Esophagus squamous epithelium (tissue), 4 donors: ENCODE measurements around the gene IPO11.

ENCODE experiments used
- POLR2A ChIP-seq, 4 donors: fragments of 450-650 bp; IDR thresholded peaks; one replicate each; pipeline ENCODE4 v1.6.1; 2017; ENCODE audit warnings: antibody characterized with exemption in 4 of 4, mild to moderate bottlenecking in 4 of 4, moderate library complexity in 3 of 4
- TF ChIP-seq, protein P1 (sequence below), 6 experiments: fragments of 450-650 bp in 4 of 6; fragments of 200-600 bp in 2 of 6; sonication (generic) in 2 of 6; IDR thresholded peaks; one replicate each; pipeline ENCODE4 v1.5.1; 2016 to 2019; ENCODE audit warnings: antibody characterized with exemption in 6 of 6, mild to moderate bottlenecking in 4 of 6, moderate library complexity in 4 of 6

DNA sequence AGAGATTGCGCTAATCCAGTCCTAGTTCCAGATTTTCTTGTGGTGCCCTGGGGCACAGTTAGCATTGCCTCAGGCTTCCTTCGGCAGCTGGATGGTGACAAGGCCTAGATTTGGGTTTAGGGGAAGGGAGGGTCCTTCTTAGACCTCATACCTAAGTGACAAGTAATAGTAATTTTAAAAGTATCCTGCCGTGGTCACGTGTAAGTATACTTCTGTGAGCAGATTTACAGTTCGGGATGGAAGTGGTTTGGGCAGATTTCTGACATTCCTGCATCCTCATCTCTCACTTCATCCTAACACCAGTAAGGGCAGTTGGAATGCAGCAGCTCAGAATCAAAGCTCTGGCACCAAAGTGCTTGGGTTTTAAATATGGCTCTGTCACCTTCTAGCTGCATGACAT is 237.6 kb downstream of the IPO11 start:
- TF ChIP-seq, protein P1, sequence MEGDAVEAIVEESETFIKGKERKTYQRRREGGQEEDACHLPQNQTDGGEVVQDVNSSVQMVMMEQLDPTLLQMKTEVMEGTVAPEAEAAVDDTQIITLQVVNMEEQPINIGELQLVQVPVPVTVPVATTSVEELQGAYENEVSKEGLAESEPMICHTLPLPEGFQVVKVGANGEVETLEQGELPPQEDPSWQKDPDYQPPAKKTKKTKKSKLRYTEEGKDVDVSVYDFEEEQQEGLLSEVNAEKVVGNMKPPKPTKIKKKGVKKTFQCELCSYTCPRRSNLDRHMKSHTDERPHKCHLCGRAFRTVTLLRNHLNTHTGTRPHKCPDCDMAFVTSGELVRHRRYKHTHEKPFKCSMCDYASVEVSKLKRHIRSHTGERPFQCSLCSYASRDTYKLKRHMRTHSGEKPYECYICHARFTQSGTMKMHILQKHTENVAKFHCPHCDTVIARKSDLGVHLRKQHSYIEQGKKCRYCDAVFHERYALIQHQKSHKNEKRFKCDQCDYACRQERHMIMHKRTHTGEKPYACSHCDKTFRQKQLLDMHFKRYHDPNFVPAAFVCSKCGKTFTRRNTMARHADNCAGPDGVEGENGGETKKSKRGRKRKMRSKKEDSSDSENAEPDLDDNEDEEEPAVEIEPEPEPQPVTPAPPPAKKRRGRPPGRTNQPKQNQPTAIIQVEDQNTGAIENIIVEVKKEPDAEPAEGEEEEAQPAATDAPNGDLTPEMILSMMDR (IDR thresholded peaks at IDR 0.05), result no peak
- TF ChIP-seq POLR2A (IDR thresholded peaks at IDR 0.05), result no peak
